ENCODE results near the gene LAMTOR2.

GRCh38 chr1:156091610-156092009, 37.0 kb downstream of the LAMTOR2 start:
- TF ChIP-seq CTCF (IDR thresholded peaks at IDR 0.05), result no peak
- TF ChIP-seq EZH2 (IDR thresholded peaks at IDR 0.05), result no peak

Data from neural progenitor cell (in vitro differentiated cells).